GM21717 (cell line): Measurements from ENCODE around the gene NACC2.
"Not testable (repeated sequence)": the region's sequence is repeated elsewhere in the genome, so short reads cannot be mapped to it uniquely, and the experiment has no call there.

Source experiments
- ATAC-seq: cut with Tn5 transposase; IDR thresholded peaks from one replicate; pipeline ENCODE4 v1.9.1; 2021; ENCODE audit warnings: mild to moderate bottlenecking, moderate library complexity; ENCODE audit not compliant: unreplicated experiment

Gene NACC2

GRCh38 chr9:136047076-136047774 lies 47.9 kb downstream of the NACC2 start:
- ATAC-seq: no peak

- no peak for ATAC-seq
Observed at GRCh38 chr9:136046554-136046920, 48.6 kb downstream of the NACC2 start.

GRCh38 chr9:136045595-136046553 lies 49.2 kb downstream of the NACC2 start:
- no peak for ATAC-seq

- no peak for ATAC-seq
Observed at GRCh38 chr9:136044971-136045594, 50.0 kb downstream of the NACC2 start.

GRCh38 chr9:136044207-136044970 lies 50.7 kb downstream of the NACC2 start:
- ATAC-seq: no peak

- no peak for ATAC-seq
Observed at GRCh38 chr9:136043441-136043991, 51.6 kb downstream of the NACC2 start.

GRCh38 chr9:136042541-136042940 lies 52.5 kb downstream of the NACC2 start:
- ATAC-seq: no peak

GRCh38 chr9:136040848-136041247 lies 54.2 kb downstream of the NACC2 start:
- not testable (repeated sequence) for ATAC-seq

GRCh38 chr9:136039488-136039887 lies 55.6 kb downstream of the NACC2 start:
- ATAC-seq: no peak

GRCh38 chr9:136036848-136037247 lies 58.2 kb downstream of the NACC2 start:
- no peak for ATAC-seq

- ATAC-seq: no peak
Observed at GRCh38 chr9:136036050-136036449, 59.0 kb downstream of the NACC2 start.

GRCh38 chr9:136031741-136032730 lies 63.1 kb downstream of the NACC2 start:
- no peak for ATAC-seq

GRCh38 chr9:136031094-136031493 lies 64.0 kb downstream of the NACC2 start:
- no peak for ATAC-seq

- no peak for ATAC-seq
Observed at GRCh38 chr9:136029556-136029955, 65.5 kb downstream of the NACC2 start.

GRCh38 chr9:136028760-136029470 lies 66.2 kb downstream of the NACC2 start:
- ATAC-seq: no peak

GRCh38 chr9:136026943-136027289 lies 68.2 kb downstream of the NACC2 start:
- not testable (repeated sequence) for ATAC-seq

- ATAC-seq: no peak
Observed at GRCh38 chr9:136026266-136026942, 68.7 kb downstream of the NACC2 start.

- ATAC-seq: no peak
Observed at GRCh38 chr9:136025481-136025880, 69.6 kb downstream of the NACC2 start.
